Measurements from ENCODE around the gene IL21R.
"Not testable (repeated sequence)": the region's sequence is repeated elsewhere in the genome, so short reads cannot be mapped to it uniquely, and the experiment has no call there.

IL21R gene

DNA sequence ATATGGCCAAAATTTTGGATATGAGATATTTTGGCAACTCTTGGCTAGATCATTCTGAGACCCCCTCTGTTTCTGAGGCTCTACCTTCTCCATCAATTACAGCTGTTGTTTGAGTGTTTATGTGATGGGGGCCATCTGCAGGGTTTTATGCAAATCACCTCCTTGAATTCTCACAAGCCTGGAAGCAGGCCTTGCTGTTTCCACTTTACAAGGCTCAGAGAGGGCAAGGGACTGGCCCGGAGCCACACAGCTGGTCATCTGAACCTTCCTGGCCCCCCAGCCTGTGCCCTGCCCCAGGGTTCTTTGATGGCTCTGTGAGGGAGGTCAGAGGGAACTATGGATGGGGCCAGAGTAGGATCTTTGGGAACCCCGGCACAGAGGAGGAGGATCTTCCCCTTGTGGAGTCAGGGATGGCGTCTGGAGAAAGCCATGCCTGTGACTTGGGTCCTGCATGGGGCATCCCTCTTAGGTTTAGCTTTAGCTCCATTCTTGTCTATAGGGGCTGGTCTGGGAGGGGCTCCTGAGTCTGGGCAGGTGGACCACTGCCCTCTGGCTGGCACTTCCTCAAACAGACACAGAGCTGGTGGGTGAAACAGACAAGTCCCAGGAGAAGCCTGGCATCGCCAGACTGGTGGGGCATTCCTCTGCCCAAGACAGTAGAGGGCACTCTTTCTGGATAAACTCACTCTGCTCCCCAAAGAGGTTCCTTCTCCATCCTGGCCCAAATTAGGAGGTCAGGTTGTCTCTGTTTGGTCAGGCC, 26.2 kb downstream of the IL21R start:
- DNase-seq = no peak

DNA sequence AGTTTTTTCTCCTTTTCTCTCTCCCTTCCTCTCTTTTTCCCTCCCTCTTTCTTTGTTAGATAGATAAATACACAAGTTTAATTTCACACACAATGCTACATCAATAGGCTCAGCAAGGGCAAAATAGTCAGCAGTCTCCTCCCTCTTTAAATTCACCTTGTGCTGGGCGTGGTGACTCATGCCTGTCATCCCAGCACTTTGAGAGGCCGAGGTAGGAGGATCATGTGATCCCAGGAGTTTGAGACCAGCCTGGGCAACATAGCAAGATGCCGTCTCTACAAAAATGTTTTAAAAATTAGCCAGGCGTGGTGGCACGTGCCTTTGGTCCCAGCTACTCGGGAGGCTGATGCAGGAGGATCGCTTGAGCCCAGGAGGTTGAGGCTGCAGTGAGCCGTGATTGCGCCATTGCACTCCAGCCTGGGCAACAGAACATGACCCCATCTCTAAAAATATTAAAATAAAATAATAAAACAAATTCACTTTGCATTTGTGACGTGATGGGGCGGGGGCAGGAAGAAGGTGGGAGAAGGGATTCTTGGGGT, 27.4 kb downstream of the IL21R start:
- no peak for DNase-seq

DNA sequence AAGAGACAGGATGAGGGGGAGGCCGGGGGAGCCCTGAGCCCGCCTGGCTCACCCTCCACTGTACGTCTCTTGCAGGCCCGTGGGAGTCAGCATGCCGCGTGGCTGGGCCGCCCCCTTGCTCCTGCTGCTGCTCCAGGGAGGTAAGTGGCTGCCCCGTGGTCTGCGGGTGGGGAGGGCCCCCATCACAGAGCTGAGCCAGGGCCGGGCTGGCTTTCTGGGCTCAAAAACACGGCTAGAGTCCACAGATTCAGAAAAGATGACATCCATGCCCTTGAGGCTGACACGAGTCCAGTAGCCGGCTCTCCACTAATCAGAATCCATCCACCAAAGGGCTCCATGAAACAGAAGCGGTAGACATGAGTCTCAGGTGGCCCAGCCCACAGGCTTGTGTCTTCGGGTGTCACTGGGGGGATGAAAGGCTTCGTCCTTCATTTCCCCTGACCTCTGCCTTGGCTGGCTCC, 28.0 kb downstream of the IL21R start:
- DNase-seq = no peak

GRCh38 chr16:27430512-27430911, 28.5 kb downstream of the IL21R start:
- no peak for DNase-seq

DNA sequence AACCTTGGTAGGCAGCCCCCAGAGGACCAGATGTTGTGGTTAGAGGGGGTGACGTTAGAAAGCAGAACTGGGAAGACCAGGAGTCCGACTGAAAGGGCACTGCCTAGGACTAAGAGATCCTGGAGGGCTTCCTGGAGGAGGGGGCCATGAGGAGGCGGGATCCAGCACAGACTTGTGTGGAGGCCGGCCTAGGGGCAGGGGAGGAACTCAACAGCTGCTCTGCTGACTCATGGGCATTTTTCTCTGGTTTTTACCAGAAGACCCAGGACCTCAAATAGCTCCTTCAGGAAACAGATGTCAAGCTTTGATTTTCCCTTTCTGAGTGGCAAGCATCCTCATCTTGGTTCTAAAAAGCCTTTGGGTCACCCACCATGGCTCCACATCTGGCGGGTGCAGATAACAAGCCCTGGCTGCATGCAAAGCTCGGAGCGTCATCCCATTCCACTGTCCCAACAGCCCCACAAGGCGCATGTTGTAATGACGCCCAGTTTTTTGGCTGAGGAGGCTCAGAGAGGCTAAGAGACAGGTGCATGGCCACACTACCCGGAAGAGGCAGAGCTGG, 29.0 kb downstream of the IL21R start:
- DNase-seq = peak; percentile 37

- DNase-seq = peak; percentile 55
Observed at GRCh38 chr16:27431773-27432532, 30.0 kb downstream of the IL21R start.

- peak; percentile 91 for DNase-seq
Observed at GRCh38 chr16:27432558-27432957, 30.6 kb downstream of the IL21R start.

DNA sequence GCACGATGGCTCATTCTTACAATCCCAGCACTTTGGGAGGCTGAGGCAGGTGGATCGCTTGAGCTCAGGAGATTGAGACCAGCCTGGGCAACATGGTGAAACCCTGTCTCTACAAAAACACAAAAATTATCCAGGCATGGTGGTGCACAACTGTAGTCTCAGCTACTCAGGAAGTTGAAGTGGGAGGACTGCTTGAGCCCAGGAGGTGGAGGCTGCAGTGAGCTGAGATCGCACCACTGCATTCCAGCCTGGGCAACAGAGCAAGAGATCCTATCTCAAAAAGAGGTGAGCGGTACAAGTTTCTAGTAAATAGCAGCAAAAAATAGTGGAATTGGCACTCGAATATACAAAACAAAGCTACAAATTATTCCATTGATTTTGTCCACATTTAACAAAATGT, 31.2 kb downstream of the IL21R start:
- DNase-seq = not testable (repeated sequence)

GRCh38 chr16:27433636-27434035, 31.7 kb downstream of the IL21R start:
- DNase-seq = no peak

GRCh38 chr16:27434141-27435051, 32.4 kb downstream of the IL21R start:
- no peak for DNase-seq

DNA sequence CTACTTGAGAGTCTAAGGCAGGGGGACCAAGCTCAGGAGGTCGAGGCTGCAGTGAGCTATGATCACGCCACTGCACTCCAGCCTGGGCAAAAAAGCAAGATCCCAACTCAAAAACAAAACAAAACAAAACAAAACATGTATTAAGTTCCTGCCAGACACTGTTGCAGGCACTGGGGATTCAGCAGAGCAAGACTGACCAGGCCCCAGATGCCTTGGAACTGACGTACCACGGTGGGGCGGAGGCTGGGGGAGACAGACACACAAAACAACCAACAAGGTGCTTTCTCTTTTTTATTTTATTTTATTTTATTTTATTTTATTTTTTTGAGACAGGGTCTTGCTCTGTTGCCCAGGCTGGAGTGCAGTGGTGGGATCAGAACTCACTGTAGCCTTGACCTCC, 33.2 kb downstream of the IL21R start:
- DNase-seq = not testable (repeated sequence)

GRCh38 chr16:27436065-27436464, 34.1 kb downstream of the IL21R start:
- DNase-seq = no peak

GRCh38 chr16:27436921-27437650, 35.1 kb downstream of the IL21R start:
- no peak for DNase-seq

- DNase-seq = no peak
Observed at GRCh38 chr16:27437946-27438345, 36.0 kb downstream of the IL21R start.

DNA sequence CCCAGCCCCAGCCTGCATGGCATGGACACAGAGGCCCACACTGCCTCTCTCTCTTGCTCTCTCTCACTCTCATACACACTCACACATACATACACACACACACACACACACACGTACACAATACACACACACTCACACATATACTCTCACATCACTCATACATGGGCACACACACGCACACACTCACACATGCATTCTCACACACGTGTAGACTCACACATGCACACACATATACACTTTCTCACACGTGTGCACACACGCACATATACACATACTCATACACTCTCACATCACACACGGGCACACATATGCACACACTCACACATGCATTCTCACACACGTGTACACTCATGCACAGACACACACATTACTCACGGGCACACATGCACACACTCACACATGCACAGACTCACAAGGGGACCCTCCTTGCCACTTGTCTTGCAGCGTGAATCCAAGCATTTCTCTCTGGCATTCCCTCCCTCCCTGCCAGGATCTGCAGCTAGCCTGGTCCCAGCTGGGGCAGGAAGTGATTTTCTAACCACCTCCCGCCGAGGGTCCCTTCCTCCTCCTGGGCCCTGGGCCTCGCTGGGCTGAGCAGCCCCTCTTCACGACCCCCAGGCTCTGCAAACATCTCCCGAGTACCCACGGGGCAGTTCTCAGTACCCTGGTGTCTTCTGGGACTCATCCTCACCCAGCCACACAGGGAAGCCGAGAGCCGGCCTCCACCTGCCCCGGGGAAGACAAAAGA, 37.5 kb downstream of the IL21R start:
- DNase-seq = no peak

- DNase-seq = no peak
Observed at GRCh38 chr16:27441276-27441675, 39.3 kb downstream of the IL21R start.

DNA sequence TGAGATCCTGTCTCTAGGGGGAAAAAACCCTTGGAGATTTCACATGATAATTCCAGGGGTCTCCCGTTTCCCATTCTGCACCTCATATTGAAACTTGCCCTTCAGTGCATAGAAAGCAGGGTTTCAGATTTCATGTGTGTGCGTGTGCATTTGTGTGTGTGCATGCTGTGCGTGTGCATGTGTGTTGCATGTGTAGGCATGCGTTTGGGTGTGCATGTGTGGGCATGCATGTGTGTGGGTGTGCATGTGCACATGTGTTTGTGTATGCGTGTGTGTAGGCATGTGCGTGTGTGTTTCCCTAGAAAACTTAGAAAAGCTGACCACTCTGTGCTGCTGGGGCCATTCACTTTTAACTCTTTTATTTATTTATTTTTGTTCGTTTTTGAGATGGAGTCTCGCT, 40.0 kb downstream of the IL21R start:
- DNase-seq = no peak

DNA sequence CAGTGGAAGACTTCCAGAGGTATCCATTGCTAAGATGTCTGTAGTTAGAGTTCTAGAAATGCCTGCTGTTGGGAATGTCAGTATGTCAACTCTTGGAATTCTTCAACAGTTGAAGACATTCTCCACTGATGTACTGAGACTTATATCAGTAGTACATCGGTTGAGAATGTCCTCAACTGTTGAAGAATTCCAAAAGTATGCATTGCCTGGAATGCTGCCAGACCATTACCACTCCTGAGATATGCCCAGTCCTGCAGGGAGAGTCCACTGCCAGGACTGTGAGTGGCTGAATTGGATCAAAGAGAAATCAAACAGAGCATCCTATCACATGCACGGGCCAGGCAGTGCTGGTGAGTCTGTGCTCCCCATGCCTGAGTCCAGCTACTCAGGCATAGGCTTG, 42.0 kb downstream of the IL21R start:
- DNase-seq = peak; percentile 72

- no peak for DNase-seq
Observed at GRCh38 chr16:27444470-27444869, 42.5 kb downstream of the IL21R start.

DNA sequence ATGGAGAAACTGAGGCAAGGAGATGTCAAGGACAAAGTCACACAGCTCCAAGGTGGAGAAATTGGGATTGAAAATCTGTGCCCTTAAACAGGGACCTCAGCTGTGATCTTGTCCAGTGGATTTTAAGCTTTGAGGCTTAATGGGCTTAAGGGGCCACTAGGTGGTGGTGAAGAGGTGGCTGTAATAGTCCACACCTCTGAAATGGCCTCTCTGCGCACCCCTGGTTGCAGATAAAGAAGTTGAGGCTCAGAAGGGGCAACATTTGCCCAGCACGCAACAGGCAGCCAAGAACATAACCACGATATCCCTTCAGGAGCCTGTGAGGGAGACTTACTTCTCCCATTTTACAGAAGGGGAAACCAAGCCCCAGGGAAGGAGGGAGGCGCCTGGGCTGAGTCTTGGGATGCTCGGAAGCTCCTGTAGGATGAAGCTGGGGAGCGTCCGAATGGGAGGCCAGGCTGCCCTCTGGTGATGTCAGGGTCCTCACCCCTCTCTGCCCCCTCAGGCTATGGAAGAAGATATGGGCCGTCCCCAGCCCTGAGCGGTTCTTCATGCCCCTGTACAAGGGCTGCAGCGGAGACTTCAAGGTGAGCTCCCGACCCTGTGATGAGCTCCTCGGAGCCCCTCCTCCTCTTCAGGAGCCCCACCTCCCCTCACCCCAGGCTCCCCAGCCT, 43.7 kb downstream of the IL21R start:
- DNase-seq = no peak

DNA sequence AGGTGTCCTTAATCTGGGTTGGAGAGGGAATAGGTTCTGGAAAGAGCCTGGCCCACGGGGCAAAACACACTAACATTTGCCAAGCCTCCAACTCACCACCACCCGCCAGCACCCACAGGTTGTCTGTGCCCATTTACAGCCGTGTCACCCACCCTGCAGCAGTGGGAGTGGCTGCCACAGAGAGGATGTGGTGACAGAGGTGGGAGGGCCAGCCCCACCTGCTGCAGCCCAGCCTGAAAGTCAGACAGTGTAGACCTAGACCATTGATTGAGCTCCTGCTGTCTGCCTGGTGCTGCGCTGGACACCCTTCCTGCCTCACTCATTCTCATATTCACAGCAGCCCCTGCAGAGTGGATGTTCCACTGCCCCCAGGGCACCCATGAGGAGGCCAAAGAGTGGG, 44.7 kb downstream of the IL21R start:
- no peak for DNase-seq

Data from fibroblast of skin of right biceps (primary cell).